Activated CD8-positive, alpha-beta memory T cell treated with anti-CD3 and anti-CD28 coated beads, Interleukin-2, amount 50 U/mL, for 48 hours (primary cell): ENCODE measurements around the gene KRTAP4-4.
"Not testable (repeated sequence)": the region's sequence is repeated elsewhere in the genome, so short reads cannot be mapped to it uniquely, and the experiment has no call there.

Source experiments
- DNase-seq: peaks from one replicate; pipeline ENCODE4 v3.0.0-alpha.2; 2020

KRTAP4-4 gene

DNA sequence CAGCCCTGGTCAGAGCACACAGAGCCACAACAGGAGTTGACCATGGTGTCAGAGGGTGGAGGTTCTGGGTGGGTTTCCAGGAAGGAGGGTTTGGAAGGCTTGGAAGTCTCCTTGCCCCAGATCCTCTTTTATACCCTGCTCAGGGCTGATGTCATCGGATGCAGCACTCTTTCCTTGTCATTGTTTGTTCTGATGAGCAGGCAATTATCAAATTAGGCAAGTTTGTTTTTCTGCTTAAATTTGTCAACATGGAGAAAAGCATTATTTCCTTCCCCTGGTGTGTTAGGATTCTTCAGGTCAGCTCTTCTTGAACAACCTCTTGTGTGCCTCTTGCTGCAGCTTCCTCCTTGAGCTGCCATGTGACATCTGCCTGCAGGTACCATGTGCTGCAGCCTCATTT lies at the start of gene KRTAP4-4:
TSS of gene KRTAP4-4 (minus strand) at position 101 of the 400 bp plus-strand sequence. CDS start at position 44, 57 bp downstream.
- no peak for DNase-seq

DNA sequence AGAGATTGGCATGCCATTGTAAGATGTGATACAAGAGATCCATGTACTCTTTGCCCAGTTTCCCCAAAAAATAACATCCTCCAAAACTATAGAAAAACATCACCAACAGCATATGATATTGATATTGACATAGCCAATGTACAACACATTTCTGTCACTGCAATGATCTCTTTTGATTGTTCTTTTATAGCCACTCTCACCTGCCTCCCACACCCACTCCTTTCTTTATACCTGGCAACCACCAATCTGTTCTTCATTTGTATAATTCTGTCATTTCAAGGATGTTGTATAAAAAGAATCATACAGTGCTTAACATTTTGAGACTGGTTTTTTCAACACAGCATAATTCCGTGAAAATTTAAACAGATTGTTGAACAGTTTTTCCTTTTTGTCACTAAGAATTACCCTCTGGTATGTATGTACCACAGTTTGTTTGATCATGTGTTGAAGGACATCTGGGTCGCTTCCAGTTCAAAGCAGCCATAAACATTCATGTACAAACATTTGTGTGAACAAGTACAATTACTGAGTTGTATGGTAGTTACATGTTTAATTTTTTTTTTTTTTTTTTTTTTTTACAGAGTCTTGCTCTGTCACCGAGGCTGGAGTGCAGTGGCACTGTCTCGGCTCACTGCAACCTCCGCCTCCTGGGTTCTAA lies 39.0 kb upstream of the KRTAP4-4 start:
- DNase-seq, result no peak

- DNase-seq, result no peak
These were observed 35.5 kb upstream of the KRTAP4-4 start for GRCh38 chr17:41196068-41196467.

DNA sequence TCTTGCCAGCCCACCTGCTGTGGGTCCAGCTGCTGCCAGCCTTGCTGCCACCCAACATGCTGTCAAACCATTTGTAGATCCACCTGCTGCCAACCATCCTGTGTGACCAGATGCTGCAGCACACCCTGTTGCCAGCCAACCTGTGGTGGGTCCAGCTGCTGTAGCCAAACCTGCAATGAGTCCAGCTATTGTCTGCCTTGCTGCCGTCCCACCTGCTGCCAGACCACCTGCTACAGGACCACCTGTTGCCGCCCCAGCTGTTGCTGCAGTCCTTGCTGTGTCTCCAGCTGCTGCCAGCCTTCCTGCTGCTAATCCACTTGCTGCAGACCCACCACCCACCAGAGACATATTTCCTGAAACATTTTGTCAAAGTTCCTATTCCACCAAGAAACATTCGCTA lies 29.8 kb upstream of the KRTAP4-4 start:
- DNase-seq, result no peak

DNA sequence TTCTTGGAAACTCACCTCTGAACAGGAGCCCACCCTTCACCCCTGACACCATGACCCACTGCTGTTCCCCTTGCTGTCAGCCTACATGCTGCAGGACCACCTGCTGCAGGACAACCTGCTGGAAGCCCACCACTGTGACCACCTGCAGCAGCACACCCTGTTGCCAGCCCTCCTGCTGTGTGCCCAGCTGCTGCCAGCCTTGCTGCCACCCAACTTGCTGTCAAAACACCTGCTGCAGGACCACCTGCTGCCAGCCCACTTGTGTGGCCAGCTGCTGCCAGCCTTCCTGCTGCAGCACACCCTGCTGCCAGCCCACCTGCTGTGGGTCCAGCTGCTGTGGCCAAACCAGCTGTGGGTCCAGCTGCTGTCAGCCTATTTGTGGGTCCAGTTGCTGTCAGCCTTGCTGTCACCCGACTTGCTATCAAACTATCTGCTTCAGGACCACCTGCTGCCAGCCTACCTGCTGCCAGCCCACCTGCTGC lies 29.3 kb upstream of the KRTAP4-4 start, which contains the start of gene KRTAP9-1:
TSS of gene KRTAP9-1 (plus strand) at position 51 of the 482 bp plus-strand sequence. CDS start at position 51, 0 bp downstream.
- DNase-seq, result not testable (repeated sequence)

- DNase-seq, result no peak
These were observed 26.3 kb upstream of the KRTAP4-4 start for GRCh38 chr17:41186872-41187271.

GRCh38 chr17:41185001-41185400 lies 24.5 kb upstream of the KRTAP4-4 start:
- DNase-seq, result no peak

GRCh38 chr17:41184480-41184961 lies 24.0 kb upstream of the KRTAP4-4 start, which contains the start of gene KRTAP4-1:
TSS of gene KRTAP4-1 (minus strand) at chr17:41184911. CDS start at chr17:41184854, 57 bp downstream.
- no peak for DNase-seq

- no peak for DNase-seq
These were observed 18.5 kb upstream of the KRTAP4-4 start for GRCh38 chr17:41178843-41179616.

GRCh38 chr17:41178341-41178740 lies 17.8 kb upstream of the KRTAP4-4 start:
- no peak for DNase-seq

GRCh38 chr17:41177727-41178271 lies 17.3 kb upstream of the KRTAP4-4 start, which contains the start of gene KRTAP4-2:
TSS of gene KRTAP4-2 (minus strand) at chr17:41178221. CDS start at chr17:41178164, 57 bp downstream.
- no peak for DNase-seq

- DNase-seq, result no peak
These were observed 16.3 kb upstream of the KRTAP4-4 start for GRCh38 chr17:41176744-41177387.

- no peak for DNase-seq
These were observed 11.3 kb upstream of the KRTAP4-4 start for GRCh38 chr17:41171886-41172285.

DNA sequence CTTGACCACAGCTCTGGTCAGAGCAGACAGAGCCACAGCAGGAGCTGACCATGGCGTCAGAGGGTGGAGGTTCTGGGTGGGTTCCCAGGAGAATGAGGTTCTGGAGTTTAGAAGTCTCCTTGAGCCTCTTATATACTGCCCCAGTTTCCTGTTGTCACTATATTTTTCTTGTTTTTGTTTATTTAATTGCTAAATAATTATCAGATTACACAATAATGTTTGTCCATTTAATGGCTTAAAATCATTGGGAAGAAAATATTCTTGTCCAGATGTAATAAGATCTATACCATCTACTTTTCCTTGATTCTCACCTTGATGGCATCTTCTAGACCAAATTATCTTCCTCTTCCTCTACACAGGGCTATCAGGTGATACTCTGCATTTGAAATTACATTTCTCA lies 7.6 kb upstream of the KRTAP4-4 start, which contains the start of gene KRTAP4-3:
TSS of gene KRTAP4-3 (minus strand) at position 101 of the 400 bp plus-strand sequence. CDS start at position 52, 49 bp downstream.
- DNase-seq, result no peak

GRCh38 chr17:41167561-41167960 lies 7.0 kb upstream of the KRTAP4-4 start:
- DNase-seq, result no peak

- DNase-seq, result no peak
These were observed 3.3 kb upstream of the KRTAP4-4 start for GRCh38 chr17:41163828-41164227.

DNA sequence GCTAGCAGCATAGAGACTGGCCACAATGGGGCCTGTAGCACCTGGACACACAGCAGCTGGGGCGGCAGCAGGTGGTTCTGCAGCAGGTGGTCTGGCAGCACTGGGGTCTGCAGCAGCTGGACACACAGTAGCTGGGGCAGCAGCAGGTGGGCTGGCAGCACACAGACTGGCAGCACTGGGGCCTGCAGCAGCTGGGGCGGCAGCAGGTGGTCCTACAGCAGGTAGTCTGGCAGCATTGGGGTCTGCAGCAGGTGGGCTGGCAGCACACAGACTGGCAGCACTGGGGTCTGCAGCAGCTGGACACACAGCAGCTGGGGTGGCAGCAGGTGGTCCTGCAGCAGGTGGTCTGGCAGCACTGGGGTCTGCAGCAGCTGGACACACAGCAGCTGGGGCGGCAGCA lies 358 bp downstream of the KRTAP4-4 start:
- not testable (repeated sequence) for DNase-seq

GRCh38 chr17:41153856-41154255 lies 6.7 kb downstream of the KRTAP4-4 start:
- DNase-seq, result no peak

GRCh38 chr17:41151525-41151924 lies 9.0 kb downstream of the KRTAP4-4 start:
- DNase-seq, result no peak

GRCh38 chr17:41150026-41150425 lies 10.5 kb downstream of the KRTAP4-4 start:
- DNase-seq, result no peak

GRCh38 chr17:41149652-41149985 lies 10.9 kb downstream of the KRTAP4-4 start, which contains the start of gene KRTAP4-5:
TSS of gene KRTAP4-5 (minus strand) at chr17:41149825. CDS start at chr17:41149767, 58 bp downstream.
- no peak for DNase-seq

- DNase-seq, result not testable (repeated sequence)
These were observed 11.4 kb downstream of the KRTAP4-4 start for GRCh38 chr17:41148971-41149651.
